Measurements from ENCODE around the gene GPR183.

GPR183 gene

GRCh38 chr13:99339230-99339721 is 32.1 kb upstream of the GPR183 start:
- no peak for DNase-seq

GRCh38 chr13:99335603-99336002 is 28.4 kb upstream of the GPR183 start:
- no peak for DNase-seq

GRCh38 chr13:99335087-99335486 is 27.9 kb upstream of the GPR183 start:
- no peak for DNase-seq

- no peak for DNase-seq
Measured at GRCh38 chr13:99334221-99334620, 27.0 kb upstream of the GPR183 start.

GRCh38 chr13:99332456-99332855 is 25.3 kb upstream of the GPR183 start:
- DNase-seq, result no peak

GRCh38 chr13:99331881-99332293 is 24.7 kb upstream of the GPR183 start:
- DNase-seq, result no peak

- no peak for DNase-seq
Measured at GRCh38 chr13:99330942-99331341, 23.7 kb upstream of the GPR183 start.

GRCh38 chr13:99329477-99329876 is 22.3 kb upstream of the GPR183 start:
- no peak for DNase-seq

GRCh38 chr13:99327761-99328160 is 20.6 kb upstream of the GPR183 start:
- no peak for DNase-seq

- no peak for DNase-seq
Measured at GRCh38 chr13:99327126-99327525, 19.9 kb upstream of the GPR183 start.

GRCh38 chr13:99326012-99326411 is 18.8 kb upstream of the GPR183 start:
- DNase-seq, result no peak

GRCh38 chr13:99323488-99323887 is 16.3 kb upstream of the GPR183 start:
- no peak for DNase-seq

- no peak for DNase-seq
Measured at GRCh38 chr13:99322297-99323103, 15.3 kb upstream of the GPR183 start.

- DNase-seq, result no peak
Measured at GRCh38 chr13:99321709-99322108, 14.5 kb upstream of the GPR183 start.

GRCh38 chr13:99320693-99321481 is 13.7 kb upstream of the GPR183 start:
- no peak for DNase-seq

GRCh38 chr13:99316657-99317256 is 9.6 kb upstream of the GPR183 start:
- peak; percentile 88 for DNase-seq

- DNase-seq, result no peak
Measured at GRCh38 chr13:99316224-99316623, 9.0 kb upstream of the GPR183 start.

GRCh38 chr13:99315186-99315585 is 8.0 kb upstream of the GPR183 start:
- DNase-seq, result no peak

GRCh38 chr13:99314640-99315176 is 7.5 kb upstream of the GPR183 start:
- no peak for DNase-seq

- no peak for DNase-seq
Measured at GRCh38 chr13:99313941-99314340, 6.7 kb upstream of the GPR183 start.

- no peak for DNase-seq
Measured at GRCh38 chr13:99313501-99313900, 6.3 kb upstream of the GPR183 start.

GRCh38 chr13:99312493-99312883 is 5.3 kb upstream of the GPR183 start:
- no peak for DNase-seq

- no peak for DNase-seq
Measured at GRCh38 chr13:99311748-99312492, 4.7 kb upstream of the GPR183 start.

All from NCI-H2227 treated with DMSO at 0.1 percent for 48 hours (cell line).